ENCODE results near the gene KCNH8.

DNA sequence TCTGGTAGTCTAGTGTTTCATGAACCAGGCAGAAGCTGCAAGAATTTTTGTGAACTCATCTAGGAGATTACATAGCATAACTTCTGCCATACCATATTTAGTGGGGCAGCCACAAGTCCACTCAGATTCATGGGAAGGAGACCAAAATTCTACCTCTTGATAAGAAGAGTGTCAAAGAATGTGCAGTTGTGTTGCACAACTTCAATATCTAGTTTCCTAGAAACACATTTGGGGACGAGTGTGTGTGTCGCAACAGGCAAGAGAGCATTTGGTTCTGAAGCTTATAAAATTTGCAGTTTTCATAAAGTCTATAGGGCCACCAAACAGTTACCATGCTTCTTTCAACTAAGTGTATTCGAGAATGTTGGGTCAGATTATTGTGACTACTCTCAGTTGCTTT, 115.3 kb downstream of the KCNH8 start:
- TF ChIP-seq NFIC (IDR thresholded peaks at IDR 0.05) (no peak), CEBPB (IDR thresholded peaks at IDR 0.05) (no peak), EGR1 (IDR thresholded peaks at IDR 0.05) (no peak), CREB1 (IDR thresholded peaks at IDR 0.05; ENCODE audit: low read depth) (no peak), FOXM1 (IDR thresholded peaks at IDR 0.05; ENCODE audit: borderline replicate concordance, low read depth) (no peak), EP300 (IDR thresholded peaks at IDR 0.05; ENCODE audit: borderline replicate concordance) (no peak), RAD21 (IDR thresholded peaks at IDR 0.05; ENCODE audit: low read depth) (no peak), TCF12 (IDR thresholded peaks at IDR 0.05; ENCODE audit: low read depth) (no peak), TEAD4 (IDR thresholded peaks at IDR 0.05) (no peak), TAF1 (IDR thresholded peaks at IDR 0.05; ENCODE audit: low read depth) (no peak), YY1 (IDR thresholded peaks at IDR 0.05; ENCODE audit: low read depth) (no peak), ZBTB7A (IDR thresholded peaks at IDR 0.05; ENCODE audit: low read depth) (no peak)
- TF ChIP-seq, protein P1, sequence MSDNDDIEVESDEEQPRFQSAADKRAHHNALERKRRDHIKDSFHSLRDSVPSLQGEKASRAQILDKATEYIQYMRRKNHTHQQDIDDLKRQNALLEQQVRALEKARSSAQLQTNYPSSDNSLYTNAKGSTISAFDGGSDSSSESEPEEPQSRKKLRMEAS (IDR thresholded peaks at IDR 0.05), result no peak
- TF ChIP-seq, protein P2, sequence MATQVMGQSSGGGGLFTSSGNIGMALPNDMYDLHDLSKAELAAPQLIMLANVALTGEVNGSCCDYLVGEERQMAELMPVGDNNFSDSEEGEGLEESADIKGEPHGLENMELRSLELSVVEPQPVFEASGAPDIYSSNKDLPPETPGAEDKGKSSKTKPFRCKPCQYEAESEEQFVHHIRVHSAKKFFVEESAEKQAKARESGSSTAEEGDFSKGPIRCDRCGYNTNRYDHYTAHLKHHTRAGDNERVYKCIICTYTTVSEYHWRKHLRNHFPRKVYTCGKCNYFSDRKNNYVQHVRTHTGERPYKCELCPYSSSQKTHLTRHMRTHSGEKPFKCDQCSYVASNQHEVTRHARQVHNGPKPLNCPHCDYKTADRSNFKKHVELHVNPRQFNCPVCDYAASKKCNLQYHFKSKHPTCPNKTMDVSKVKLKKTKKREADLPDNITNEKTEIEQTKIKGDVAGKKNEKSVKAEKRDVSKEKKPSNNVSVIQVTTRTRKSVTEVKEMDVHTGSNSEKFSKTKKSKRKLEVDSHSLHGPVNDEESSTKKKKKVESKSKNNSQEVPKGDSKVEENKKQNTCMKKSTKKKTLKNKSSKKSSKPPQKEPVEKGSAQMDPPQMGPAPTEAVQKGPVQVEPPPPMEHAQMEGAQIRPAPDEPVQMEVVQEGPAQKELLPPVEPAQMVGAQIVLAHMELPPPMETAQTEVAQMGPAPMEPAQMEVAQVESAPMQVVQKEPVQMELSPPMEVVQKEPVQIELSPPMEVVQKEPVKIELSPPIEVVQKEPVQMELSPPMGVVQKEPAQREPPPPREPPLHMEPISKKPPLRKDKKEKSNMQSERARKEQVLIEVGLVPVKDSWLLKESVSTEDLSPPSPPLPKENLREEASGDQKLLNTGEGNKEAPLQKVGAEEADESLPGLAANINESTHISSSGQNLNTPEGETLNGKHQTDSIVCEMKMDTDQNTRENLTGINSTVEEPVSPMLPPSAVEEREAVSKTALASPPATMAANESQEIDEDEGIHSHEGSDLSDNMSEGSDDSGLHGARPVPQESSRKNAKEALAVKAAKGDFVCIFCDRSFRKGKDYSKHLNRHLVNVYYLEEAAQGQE (IDR thresholded peaks at IDR 0.05; ENCODE audit: low read depth), result no peak
